GM21576 (cell line): Measurements from ENCODE around the gene RASIP1.
"Not testable (repeated sequence)": the region's sequence is repeated elsewhere in the genome, so short reads cannot be mapped to it uniquely, and the experiment has no call there.

Source experiments
- ATAC-seq: cut with Tn5 transposase; IDR thresholded peaks from one replicate; pipeline ENCODE4 v1.9.1; 2021; ENCODE audit warnings: mild to moderate bottlenecking, moderate library complexity; ENCODE audit not compliant: unreplicated experiment

Gene RASIP1

DNA sequence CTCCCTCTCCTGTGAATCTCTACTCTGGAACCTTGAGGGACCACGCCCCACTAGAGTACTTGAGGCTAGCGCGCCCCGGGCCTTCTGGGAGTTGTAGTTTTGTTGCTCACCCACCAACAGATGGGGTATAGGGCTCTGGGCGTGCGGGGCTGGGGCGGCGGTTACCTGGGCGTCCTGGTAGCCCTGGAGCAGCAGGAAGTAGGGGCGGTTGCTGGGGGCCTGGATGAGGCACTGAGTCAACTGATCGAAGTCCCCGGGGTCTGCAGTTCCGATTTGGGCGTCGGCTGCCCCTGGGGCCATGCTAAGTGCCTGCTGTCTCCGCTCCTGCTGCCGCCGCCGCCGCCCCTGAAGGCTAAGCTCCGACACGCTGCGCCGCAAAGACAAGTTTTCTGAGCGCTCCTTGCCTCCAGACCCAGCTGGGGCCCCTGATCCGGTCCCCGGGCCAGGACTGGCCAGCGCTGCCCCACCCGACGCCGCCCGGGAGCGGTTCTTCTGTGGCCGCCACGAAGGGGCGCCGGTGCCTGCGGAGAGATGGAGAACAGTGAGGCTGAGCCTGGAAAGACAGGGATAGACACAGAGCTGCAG lies 5.3 kb downstream of the RASIP1 start:
- ATAC-seq, result no peak

DNA sequence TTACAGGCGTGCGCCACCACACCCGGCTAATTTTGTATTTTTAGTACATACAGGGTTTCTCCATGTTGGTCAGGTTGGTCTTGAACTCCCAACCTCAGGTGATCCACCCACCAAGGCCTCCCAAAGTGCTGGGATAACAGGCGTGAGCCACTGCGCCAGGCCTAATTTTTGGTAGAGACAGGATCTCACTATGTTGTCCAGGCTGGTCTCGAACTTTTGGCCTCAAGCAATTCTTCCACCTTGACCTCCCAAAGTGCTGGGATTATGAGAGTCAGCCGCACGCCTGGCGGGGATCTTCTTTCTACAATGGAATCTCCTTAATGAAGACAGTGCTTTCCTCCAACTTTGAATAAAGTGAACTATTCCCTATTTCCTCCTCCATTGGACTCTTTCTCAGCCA lies 5.8 kb downstream of the RASIP1 start:
- no peak for ATAC-seq

DNA sequence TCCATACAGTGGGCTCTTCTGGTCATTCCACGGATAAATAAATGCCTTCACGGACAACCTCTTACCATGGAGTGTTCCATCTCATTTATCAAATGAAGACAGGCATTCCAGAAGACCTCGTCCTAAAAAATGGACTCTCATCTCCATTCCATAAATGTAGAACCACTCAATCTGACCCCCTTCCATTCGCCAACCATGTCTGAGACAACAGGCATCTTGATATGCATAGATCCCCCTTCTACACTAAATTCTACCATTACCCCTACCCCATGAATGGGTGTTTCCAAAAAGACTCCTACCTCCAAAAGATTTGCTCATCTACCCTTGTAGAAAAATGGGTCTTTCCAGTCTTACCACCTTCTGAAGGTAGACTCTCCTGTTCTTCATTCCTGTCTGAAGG lies 9.0 kb downstream of the RASIP1 start:
- no peak for ATAC-seq

DNA sequence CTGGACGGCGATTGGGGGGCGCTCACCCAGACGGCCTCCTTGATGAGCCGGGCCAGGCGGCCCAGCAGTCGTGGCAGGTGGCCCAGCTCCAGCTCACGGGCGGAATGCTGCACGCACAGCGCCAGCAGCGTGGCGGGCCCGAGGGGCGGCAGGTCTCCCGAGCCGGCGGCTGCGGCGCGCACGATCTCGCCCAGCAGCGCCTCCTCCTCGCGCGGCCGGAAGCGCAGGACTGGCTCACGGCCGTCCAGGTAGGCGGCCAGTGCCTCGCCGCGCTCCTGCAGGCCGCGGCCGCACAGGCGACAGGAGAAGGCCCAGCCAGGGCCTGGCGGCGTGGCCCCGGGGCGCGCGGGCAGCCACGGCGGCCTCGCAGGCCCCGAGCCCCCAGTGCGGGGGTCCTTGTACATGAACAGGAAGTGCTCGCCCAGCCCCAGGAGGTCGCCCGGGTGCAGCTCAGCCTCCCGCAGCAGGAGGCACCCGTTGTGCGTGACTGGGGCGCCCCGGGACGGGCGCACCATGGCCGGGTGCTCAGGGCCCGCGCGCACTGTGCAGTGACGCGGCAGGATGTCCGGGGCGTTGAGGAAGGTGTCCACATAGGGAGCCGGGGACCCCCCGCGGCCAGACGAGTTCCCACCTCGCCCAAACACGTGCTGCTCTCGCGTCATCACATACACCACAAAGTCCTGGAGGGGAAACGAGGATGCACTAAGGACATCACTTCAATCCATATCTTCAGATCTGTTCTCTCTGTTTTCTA lies 11.3 kb downstream of the RASIP1 start:
- ATAC-seq, result no peak

DNA sequence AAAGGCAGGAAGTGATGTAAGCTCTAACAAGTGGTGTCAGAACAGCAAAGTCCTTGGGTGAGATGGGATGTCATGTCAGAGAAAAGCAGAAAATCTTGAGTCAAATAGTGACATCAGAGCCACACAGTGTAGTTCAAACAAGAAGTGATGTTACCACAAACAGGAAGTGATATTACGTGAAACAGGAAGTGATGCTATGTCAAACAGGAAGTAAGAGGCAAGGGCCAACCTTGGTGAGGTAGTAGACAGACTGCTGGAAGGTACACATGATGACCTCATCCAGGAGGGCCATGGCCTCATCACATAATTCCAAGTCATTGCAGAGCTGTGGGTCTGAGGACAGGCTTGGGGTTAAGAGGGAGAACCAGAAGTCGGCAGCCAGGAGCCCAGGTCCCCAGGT lies 13.9 kb downstream of the RASIP1 start:
- no peak for ATAC-seq

DNA sequence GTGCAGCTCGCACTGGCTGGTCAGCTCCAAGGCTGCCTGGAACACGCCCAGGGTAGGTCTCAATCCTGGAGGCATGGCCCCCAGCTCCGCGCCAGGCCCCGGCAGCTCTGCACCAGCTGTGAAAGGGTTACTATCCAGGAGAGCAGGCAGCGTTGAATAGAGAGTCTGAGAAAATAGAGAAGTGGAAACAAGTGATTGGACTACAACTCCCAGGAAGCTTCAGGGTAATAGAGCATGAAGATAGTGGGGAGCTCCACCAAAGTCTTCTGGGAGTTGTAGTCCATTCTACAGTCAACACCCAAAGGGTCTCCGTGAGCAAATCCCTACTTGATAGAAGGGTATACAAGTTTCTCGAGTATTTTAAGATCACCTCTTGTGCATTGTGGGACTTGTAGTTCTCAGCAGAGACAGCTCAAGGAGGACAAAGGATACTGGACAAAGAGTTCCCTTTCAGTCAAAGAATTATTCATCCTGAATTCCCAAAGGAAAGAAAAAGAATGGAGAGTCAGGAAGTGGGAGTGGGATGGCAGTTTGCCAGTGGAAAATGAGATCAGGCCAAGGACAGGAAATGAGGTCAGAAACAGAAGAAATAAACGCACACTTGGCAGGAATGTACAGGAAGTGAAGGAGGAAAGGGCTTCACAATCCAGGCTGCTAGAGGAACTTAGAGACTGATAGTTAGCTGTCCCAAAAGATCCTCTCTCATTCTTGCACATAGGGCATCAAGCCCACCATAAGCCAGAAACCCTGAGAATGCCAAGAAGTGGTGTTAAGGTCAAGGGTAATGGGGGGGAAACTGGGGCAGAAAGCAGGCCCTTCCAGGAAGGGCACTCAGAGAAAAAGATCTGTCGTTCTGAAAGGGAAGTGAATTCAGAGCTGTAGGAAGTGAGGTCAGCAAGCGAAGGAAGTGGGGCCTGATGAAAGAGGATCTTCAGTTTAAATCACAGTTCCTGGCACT lies 15.3 kb downstream of the RASIP1 start:
- ATAC-seq, result no peak

DNA sequence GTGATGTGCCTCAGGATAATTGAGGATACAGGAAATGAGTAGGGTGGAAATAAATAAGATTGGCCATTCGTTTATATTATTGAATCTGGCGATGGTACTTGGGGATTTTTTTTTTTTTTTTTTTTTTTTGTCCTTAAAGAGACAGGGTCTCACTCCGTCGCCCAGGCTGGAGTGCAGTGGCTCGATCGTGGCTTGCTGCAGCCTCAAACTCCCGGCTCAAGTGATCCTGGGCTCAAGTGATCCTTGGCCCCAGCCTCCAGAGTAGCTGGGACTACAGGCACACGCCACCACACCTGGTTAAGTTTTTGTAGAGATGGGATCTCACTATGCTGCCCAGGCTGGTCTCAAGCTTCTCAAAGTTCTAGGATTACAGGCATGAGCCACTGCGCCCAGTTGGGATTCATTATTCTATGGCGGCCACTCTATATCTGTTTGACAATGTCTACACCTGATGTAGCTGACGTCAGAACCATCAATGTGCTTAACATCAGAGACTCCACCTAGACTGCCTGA lies 18.2 kb downstream of the RASIP1 start:
- no peak for ATAC-seq

DNA sequence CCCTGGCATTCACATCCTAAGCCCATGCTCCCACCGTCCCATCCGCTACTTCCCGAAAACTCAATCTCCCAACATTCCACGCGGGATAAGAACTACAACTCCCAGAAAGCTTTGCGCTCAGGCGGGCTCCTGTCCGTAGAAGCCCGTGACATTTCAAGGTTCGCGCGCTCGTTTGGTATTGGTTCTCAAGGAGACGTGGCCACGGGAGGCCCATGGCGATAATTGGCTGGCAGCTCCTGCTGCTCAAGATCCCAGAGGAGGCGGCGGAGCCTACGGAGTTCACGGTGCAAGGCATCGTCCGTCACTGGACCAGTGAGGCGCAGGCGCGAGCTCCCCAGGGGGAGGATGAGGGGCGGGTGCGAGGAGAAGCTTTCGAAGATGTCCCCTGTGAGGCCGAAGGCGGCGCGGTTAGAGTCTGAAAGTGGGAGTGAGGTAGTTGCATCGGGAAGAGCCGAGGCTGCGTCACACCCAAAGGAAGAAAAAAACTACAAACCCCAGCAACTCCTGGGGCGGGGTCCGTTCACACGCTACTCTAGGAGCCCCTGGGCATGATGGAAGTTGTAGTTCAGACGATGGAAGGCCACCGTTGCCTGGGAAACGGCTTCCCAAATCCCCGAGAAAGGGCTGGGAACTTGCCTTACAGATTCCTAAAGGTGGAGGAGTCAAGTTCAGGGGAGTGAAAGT lies 19.7 kb downstream of the RASIP1 start:
- peak; percentile 81 for ATAC-seq

DNA sequence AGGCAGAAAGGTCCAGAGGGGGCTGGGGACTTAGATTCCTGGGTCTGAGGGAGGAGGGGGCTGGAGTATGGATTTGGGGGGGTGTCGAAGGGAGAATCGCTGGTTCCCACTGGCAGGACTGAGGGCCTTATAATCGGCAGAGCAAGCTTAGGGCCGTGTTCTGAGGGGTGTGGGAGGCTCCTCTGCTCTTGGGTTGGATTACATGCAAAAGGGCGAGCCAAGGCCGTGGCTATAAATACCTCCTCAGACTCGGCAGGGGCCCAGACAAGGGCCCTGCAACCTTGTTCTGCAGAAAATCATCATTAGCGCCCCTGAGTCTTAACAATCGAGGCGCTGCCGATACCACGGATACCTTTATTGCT lies 20.2 kb downstream of the RASIP1 start:
- no peak for ATAC-seq

DNA sequence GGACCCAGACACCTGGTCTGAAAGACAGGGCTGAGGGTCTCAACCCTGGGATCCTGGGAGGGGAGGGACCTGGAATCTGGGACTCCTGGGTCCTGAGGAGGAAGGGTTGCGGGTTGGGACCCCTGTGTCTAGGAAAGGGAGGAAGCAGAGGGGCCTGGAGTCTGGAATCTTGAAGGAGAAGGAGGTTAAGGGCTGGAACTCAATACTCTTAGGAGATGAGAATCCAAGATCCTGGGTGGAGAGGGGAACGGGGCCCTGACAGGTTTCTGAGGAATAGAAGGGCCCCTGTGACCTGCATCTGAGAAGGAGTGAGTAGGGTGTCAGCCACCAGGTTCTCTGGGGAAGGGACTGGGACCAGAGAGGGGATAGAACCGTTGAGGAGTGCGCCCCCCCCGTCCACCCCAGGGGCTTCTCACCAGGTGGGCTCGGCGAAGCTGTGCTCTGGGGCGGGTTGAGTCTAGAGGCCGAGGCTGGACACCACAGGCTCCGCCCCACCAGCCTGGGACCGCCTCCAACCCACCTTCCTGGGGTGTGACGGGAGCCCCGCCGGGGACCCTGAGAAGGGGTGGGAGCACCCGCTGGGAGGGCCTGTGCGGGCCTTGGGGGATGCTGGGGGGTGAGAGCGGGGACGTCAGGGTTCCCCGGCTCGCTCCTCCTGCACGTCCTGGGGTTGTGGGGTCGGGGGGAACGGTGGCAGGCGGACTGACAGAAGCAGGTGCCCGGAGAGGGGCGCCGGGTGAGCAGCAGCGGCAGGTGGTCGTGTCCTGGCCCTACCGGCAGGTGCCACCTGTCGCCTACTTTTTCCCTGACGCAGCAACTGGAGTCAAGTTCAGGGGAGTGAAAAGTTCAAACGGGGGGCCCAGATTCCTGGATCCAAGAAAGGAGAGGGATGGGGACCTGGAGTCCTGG lies 20.9 kb downstream of the RASIP1 start, which contains the start of gene MAMSTR:
Gene MAMSTR, minus strand, starts transcription at position 463 of the 909 bp plus-strand sequence. CDS start 694 bp downstream, outside the sequence.
- ATAC-seq, result no peak

DNA sequence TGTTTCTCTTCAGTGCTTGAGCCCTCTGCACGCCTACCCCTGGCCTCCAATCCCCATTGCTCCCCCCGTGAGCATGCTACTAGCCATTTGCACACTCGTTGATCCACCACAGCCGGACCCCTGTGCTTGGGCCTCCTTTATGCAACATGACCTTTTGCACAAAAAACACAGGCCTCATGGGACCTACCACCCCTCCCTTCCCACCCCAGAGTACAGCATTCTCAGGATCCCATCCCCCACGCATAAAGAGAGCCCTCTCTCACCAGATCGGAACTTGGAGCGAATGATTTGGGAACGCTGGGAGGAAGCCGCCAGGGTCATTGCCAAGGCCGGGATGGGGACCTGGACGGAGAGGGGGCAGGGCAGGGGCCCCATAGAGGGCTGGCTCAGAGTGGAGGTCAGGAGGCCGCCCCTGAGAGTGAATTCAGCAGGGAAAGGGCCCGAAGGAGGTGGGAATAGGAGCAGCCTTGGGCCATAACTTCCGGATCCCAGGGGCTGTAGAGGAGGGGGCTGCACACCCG lies 21.6 kb downstream of the RASIP1 start:
- no peak for ATAC-seq

DNA sequence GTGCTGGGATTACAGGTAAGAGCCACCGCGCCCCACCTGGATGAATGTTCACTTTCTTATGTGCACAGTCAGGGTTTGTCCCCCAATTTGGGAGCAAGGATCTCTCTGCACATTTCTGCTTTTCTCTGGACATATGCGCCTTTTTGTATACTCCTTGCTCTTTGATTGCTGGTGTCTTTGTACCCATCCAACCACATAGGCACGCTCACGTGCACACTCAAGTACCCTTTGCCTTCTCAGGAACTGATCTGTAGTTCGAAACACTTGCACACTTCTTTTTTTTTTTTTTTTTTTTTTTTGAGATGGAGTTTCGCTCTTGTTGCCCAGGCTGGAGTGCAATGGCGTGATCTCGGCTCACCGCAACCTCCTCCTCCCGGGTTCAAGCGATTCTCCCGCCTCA lies 22.3 kb downstream of the RASIP1 start:
- not testable (repeated sequence) for ATAC-seq

DNA sequence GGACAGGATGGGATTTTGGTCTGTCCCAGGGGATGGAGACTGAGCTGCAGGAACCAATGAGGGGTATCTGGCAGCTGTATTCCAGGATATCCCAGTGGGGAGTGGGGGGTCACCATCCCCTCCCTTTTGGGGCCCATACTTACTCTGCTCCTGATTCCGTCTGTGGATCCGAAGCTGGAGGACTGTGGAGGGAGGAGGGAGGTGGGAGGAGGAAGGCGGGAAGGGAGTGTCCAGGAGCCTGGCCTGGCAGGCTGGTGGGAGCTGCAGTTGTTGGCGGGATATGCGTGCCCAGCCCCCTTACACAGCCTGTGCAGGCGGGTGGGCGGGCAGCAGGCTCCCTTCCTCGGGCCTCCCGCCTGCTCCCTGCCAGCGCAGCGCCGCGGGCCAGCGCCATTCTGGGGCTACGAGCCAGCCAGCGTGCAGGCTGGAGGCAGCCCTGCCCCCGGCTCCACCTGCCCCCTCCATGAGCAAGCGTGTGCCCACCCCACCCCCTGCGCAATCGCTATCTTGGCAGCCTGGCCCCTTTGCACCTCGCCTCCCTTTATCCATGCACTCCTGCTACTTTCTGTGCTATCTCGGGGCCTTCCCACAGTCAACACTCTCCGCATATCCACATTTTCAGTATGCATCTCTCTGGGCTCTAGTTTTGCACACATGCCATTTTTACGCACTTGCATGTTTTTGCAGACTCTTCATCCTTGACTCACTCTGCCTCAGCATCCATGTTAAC lies 23.7 kb downstream of the RASIP1 start:
- ATAC-seq, result no peak

DNA sequence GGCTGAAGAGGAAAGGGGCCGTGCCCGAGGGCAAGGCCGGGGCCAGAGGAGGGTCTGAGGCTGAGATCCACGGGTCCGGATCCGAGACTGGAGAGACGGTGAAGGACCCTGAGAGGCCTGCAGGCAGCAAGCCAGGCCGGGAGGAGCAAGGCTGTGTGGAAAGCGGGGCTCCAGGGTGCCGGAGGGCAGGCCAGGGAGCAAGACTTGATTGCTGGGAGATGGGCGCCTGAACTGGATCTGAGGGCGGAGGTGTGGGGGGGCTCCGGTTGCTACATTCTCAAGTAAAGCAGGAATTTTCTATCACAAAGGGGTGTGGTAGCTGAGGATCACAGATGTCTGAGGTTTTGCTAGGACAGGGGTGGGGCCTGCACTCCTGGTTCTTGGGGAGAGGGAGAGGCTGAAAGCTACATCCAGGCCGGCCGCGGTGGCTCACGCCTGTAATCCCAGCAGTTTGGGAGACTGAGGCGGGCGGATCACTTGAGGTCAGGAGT lies 24.7 kb downstream of the RASIP1 start:
- ATAC-seq, result no peak

DNA sequence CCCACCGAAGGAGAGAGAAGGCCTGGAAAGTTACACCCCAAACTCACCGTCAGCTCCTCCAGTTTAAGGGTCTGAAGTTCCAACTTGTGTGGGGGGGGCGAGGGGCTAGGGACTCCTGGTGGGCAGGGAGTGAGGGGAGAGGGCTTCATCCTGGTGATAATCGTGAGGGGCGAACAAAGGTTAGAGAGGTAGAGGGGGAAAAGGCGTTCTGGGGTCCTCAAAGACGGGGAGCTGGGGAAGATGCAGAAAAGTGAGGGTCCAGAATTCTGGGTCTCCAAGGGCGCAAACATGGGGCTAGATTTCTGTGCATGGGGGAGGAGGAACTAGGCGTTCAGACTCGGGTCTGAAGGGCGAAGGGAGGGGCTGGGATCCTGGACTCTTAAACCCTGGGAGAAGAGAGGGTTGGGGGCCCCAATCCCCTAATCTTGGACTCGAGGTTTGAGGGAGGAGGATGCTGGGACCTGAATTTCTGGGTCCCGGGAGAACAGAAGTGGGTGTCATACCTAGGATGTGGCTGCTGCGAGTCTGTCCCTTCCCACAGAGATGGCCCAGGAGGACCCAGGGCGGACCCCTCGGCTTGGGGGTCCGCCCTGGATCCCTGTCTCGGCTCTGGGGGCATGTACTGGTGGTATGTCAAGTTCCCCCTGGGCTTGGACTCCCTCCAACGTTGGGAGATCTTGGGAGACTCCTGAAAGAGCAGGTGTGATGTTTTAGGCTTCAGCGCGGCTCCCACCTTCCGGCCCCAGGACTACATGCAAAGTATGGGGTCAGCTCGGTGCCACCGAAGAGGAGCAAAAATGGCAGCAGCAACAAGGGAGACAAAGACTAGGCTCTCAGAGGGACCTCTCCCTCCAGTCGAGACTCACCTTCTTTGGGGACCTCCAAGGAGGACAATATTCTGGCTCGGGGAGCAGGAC lies 25.4 kb downstream of the RASIP1 start:
- ATAC-seq, result no peak

DNA sequence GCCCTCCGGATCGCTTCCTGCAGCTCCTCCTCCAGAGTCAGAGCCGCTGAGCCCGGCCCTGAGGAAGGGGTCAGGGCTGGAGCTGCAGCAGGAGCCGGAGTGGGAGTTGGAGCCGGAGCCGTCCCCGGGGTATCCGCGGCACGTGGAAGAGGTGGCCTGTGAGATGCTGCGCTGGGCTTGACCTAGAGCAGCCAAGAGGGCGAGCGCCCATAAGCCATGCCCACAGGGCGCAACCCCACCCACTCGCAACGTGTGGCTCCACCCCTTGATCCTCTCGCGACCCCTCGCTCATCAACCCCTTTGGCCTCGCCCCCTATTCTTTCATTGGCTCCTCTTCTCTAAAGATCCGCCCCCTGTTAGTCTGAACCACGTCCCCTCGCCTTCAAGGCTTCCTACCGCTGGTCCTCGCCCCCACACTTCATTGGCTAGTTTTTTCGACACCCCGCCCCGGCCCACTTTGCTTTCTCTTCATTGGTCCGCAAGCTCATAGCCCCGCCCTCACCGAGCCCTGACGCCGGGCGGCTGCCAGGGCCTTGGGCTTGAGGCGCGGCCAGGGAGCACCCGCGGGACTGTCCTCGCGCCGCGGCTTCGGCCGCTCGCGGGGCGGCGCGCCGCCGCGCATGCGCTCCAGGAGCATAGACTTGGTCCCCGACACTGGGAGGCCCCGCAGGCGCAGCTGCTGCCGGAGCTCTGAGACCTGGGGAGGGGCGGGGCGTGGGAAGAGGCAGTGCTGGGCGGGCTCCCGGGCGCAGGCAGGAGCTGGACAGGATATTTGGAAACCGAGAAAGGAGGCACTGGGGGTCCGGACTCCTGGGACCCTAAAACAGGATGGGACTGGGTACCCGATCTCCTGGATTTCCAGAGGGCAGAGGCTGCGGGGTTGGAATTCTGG lies 26.3 kb downstream of the RASIP1 start:
- ATAC-seq, result peak; percentile 86
